Measurements from ENCODE around the gene GMNC. TPM values are rescaled to one million over a fixed set of nuclear protein-coding genes. Genes with fewer than 3 reads are reported as not detected.

Gene GMNC, protein sequence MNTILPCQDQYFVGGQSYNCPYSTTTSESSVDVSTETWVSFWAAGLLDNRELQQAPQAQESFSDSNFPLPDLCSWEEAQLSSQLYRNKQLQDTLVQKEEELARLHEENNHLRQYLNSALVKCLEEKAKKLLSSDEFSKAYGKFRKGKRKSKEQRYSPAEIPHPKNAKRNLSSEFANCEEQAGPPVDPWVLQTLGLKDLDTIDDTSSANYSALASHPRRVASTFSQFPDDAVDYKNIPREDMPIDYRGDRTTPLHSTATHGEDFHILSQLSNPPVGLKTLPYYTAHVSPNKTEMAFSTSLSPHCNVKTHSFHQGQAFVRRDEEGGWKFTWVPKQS
- under 0.01 and 0.28 TPM in 2 replicates for total RNA-seq

DNA sequence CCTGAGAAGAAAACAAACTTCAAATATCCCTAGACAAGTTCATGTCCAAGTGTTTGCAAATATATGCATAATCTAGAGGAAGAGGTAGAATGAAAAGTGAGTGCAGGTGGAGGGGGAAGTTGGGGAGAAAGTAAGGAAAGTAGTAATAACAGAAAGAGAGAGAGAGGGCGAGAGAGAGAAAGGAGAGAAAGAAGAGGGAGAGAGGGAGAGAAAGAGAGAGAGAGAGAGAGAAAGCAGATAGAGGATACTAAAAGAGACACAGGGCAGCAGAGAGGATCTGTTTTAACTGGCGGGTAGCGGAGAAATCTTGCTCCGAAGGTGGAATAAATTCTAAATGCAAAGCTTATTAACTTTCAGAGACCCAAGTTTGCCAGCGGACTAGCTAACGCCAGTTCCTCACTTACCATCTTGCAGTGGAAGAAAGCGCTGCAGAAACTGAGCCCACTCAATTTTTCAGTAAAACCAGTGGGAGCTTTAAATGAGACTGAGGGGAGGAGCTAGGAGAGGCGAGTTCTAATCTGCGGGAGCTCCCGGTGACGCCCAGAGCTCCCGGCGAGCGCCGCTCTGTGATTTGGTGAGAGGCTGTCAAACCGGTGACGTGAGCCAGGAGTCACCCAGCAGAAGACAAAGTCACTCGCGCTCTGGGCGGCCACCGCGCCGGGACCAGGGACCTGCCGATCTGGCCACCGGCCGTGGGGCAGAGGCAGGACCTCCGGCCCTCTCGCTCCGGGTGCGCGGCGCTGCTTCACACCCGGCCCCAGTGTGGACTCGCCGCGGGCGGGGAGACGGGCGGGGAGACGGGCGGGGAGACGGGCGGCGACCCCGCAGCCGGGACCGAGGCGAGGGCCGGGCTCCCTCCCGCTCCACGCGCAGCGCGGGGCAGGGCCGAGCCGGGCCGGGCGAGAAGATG, at the start of gene GMNC:
Gene GMNC, minus strand, starts transcription at position 486 of the 910 bp plus-strand sequence. Its CDS starts 79 bp downstream, at position 407.

Data from regular cardiac myocyte (primary cell).